PFSK-1 (cell line): ENCODE results near the gene C17orf114.

Experiments used
- FOXP2 ChIP-seq: optimal IDR thresholded peaks from 2 replicates; pipeline ENCODE3; 2011; ENCODE audit warnings: borderline replicate concordance, control low read depth, inconsistent platforms; ENCODE audit not compliant: insufficient read depth; ENCODE audit errors: extremely low read length, extremely low read depth
- POLR2AphosphoS5 ChIP-seq: IDR thresholded peaks from 2 replicates; pipeline ENCODE4 v1.6.1; 2012; ENCODE audit warnings: low read depth, mild to moderate bottlenecking, control low read depth, low read length, moderate library complexity
- SIN3A ChIP-seq: IDR thresholded peaks from 2 replicates; pipeline ENCODE4 v1.6.1; 2012; ENCODE audit warnings: mild to moderate bottlenecking, low read length, moderate library complexity, borderline replicate concordance; ENCODE audit not compliant: insufficient read depth
- TAF1 ChIP-seq: IDR thresholded peaks from 2 replicates; pipeline ENCODE4 v1.6.1; 2012; ENCODE audit warnings: low read length, control low read depth, borderline replicate concordance; ENCODE audit not compliant: insufficient read depth
- TF ChIP-seq, protein P1 (sequence below), 2 experiments: IDR thresholded peaks; 2 replicates each; pipeline versions ENCODE4 v1.6.1 to v1.8.0; 2011 to 2012; ENCODE audit warnings: low read depth in 2 of 2, low read length in 2 of 2, control low read depth in 1 of 2, inconsistent platforms in 1 of 2, mild to moderate bottlenecking in 1 of 2, moderate library complexity in 1 of 2; ENCODE audit not compliant: insufficient read depth in 1 of 2

C17orf114 gene

DNA sequence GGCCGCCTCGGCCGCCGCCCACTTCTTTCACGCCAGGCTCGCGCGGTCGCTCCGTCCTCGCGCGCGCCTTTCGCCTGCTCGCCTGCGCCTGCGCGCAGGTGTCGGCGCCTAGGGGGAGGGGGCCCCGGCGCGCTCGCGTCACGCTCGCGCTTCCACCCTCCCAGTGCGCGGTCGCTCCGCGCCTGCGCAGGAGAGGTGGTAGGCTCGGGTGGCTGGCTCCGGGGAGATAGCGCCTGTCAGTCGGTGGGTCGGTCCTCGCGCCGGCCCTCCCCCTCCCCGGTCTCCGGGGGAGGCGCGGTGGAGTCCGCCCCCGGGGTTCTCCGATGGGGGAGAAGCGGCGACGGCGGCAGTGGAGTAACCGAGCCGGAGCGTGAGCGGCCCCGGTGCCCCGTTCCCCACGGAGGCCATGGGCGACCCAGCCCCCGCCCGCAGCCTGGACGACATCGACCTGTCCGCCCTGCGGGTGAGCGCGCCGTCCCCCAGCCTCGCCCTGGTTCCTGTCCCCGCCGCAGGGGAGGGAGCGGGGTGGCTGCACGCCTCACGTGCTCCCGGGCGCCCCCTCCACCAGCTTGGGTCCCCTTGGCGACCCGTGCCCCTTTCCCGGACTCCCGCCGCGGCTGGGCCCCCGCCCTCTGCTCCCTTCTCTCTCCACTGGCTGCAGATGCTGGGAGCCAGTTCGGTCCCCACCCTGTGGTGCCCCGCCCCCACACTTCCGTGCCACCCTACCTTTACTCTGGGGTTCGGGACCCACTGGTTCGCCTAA lies 31.2 kb upstream of the C17orf114 start, which contains the start of gene MINK1:
Gene MINK1, plus strand, starts transcription at position 163 of the 763 bp plus-strand sequence. Its CDS starts 244 bp downstream, at position 407.
- TF ChIP-seq, protein P1, sequence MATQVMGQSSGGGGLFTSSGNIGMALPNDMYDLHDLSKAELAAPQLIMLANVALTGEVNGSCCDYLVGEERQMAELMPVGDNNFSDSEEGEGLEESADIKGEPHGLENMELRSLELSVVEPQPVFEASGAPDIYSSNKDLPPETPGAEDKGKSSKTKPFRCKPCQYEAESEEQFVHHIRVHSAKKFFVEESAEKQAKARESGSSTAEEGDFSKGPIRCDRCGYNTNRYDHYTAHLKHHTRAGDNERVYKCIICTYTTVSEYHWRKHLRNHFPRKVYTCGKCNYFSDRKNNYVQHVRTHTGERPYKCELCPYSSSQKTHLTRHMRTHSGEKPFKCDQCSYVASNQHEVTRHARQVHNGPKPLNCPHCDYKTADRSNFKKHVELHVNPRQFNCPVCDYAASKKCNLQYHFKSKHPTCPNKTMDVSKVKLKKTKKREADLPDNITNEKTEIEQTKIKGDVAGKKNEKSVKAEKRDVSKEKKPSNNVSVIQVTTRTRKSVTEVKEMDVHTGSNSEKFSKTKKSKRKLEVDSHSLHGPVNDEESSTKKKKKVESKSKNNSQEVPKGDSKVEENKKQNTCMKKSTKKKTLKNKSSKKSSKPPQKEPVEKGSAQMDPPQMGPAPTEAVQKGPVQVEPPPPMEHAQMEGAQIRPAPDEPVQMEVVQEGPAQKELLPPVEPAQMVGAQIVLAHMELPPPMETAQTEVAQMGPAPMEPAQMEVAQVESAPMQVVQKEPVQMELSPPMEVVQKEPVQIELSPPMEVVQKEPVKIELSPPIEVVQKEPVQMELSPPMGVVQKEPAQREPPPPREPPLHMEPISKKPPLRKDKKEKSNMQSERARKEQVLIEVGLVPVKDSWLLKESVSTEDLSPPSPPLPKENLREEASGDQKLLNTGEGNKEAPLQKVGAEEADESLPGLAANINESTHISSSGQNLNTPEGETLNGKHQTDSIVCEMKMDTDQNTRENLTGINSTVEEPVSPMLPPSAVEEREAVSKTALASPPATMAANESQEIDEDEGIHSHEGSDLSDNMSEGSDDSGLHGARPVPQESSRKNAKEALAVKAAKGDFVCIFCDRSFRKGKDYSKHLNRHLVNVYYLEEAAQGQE (IDR thresholded peaks at IDR 0.05; ENCODE audit: insufficient read depth in 1 of 2, low read depth in 2 of 2, low read length in 2 of 2): no peak
- TF ChIP-seq FOXP2 (peak; percentile 82), SIN3A (0 out of 2 replicates have a peak, but pooled peaks have one; percentile 16), POLR2AphosphoS5 (peak; percentile 87), TAF1 (peak; percentile 45; the same call in 1 of the 2 replicates)

DNA sequence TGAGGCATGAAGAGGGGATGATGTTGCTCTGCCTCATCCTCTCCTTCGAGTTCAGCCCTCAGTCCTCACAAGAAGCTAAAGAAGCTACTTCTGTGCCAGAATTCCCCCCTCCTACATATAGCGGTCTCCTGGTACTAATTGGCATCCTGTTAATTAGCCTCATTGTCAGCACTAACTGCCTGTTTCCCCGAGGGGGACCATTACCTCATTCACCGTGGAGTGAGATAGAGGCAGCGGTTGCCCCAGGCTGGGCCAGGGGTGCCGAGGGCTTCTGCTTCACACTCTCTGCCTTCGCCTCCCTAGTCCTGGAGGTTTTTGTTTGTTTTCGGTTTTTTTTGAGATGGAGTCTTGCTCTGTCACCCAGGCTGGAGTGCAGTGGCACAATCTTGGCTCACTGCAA lies 25.3 kb upstream of the C17orf114 start:
- TF ChIP-seq FOXP2: no peak

DNA sequence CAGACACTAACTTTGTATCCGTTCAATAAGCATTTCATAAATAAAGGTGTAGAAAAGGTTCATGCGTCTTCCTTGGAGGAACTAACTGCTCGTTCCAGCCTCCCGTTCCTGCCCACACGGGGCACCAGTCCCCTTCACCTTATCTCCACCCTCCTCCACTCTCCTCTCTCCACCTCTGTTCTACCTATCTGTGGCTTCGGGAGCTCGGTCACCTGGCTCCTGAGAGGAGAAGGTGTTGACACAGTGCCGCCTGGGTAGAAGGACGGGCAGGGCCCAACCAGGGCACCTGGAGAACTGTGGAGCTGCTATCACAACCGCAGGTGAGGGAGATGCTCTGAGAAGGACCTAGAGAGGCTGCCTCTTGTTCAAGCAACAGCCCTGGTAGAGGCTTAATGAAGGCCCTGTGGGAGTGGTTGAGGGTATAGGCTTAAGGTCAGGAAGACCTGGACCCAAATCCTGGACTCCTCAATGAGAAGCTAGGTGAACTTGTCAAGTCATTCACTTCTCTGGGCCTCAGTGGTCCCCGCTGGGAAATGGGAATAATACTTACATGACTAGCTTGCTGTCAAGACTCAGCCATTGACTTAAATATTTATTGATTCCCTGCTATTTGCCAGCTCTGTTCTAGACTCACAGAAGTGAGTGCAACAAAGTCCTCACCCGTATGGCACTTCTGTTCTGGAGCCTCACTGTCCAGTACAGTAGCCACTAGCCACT lies 21.4 kb upstream of the C17orf114 start:
- TF ChIP-seq FOXP2 (no peak), SIN3A (no peak), POLR2AphosphoS5 (no peak), TAF1 (no peak)
- TF ChIP-seq, protein P1 (IDR thresholded peaks at IDR 0.05; ENCODE audit: insufficient read depth in 1 of 2, low read depth in 2 of 2, low read length in 2 of 2): no peak

DNA sequence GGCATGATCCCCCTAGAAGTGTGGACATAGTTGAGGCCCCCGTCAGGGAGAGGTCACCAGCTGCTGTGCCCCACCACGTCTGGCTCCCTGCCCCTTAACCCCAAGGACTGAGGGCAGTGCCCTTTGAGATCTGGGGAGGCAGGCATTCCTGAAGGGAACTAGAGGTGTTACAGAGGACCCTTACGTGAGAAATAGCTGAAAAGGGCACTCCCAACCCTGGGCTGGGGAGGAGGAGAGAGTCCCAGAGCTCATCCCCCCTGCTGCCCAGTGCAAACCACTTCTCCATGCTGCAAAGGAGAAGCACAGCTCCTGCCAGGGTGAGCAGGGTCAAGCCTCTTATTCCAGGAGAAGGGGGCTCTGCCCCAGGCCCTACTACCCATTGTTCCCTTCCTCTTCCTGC lies 20.7 kb upstream of the C17orf114 start:
- TF ChIP-seq SIN3A: no peak
- TF ChIP-seq FOXP2: no peak
- TF ChIP-seq POLR2AphosphoS5: no peak
- TF ChIP-seq, protein P1 (IDR thresholded peaks at IDR 0.05; ENCODE audit: insufficient read depth in 1 of 2, low read depth in 2 of 2, low read length in 2 of 2): no peak
- TF ChIP-seq TAF1: no peak

DNA sequence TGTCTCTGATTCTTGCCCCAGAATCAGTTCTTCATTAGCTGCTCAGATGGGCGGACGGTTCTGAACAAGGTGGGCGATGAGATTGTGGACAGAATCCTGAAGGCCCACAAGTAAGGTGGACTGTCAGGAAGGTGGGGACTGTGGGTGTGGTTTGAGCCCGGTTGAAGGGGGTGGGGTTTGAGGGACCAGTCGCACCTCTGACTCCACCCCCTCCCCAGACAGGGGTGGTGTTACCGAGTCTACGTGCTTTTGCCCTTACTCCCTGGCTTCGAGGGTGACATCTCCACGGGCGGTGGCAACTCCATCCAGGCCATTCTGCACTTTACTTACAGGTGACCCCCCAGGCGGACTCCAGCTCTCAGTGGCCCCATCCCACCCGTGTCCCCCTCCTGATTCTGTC lies 16.1 kb upstream of the C17orf114 start:
- TF ChIP-seq SIN3A: no peak
- no peak for TF ChIP-seq TAF1
- TF ChIP-seq, protein P1 (IDR thresholded peaks at IDR 0.05; ENCODE audit: insufficient read depth in 1 of 2, low read depth in 2 of 2, low read length in 2 of 2): no peak
- TF ChIP-seq FOXP2: no peak
- no peak for TF ChIP-seq POLR2AphosphoS5
